Mammary epithelial cell (primary cell): ENCODE results near the gene STRN.

Experiments used
- EZH2 ChIP-seq: IDR thresholded peaks from 2 replicates; pipeline ENCODE4 v1.6.1; 2012; ENCODE audit warnings: low read length, inconsistent platforms, borderline replicate concordance
- TF ChIP-seq, protein P1 (sequence below), 2 donors: IDR thresholded peaks in 1 of 2; conservative IDR thresholded peaks in 1 of 2; 2 replicates each; pipeline ENCODE4 v1.5.1; 2011 to 2012; ENCODE audit warnings: inconsistent platforms in 2 of 2, low read length in 2 of 2, mild to moderate bottlenecking in 2 of 2, control low read depth in 1 of 2, low read depth in 1 of 2; ENCODE audit not compliant: insufficient read depth in 1 of 2; ENCODE audit errors: extremely low read depth in 1 of 2

DNA sequence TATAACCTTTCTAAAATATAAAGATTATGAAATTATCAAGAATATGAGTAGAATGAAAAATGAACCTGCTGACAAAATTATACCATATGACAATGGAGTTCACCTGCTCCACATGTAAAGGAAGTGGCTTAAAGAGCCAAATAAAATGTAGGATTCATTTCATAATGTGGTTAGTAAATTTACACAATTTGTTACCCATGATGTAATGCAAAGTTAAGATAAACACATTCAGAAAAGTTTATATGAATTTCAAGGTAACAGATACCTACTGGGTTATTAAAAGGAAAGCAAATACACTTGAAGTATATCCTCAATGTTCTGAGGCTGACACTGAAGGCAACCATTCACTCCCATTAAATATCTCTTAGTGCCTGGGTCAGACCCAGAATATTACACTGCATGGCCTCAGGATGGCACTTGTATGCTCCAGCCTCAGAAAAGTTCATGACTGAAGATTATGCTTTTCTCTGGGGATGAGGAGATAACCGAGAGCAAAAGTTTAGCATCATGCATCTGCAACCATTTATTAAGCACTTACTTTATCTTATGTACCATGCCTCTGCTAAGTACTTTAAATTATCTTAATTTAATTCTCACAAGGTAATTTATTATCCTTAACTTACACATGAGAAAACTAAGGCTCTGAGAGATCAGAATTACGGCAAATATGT lies 6.2 kb downstream of the STRN start:
- no peak for TF ChIP-seq EZH2
- TF ChIP-seq, protein P1, sequence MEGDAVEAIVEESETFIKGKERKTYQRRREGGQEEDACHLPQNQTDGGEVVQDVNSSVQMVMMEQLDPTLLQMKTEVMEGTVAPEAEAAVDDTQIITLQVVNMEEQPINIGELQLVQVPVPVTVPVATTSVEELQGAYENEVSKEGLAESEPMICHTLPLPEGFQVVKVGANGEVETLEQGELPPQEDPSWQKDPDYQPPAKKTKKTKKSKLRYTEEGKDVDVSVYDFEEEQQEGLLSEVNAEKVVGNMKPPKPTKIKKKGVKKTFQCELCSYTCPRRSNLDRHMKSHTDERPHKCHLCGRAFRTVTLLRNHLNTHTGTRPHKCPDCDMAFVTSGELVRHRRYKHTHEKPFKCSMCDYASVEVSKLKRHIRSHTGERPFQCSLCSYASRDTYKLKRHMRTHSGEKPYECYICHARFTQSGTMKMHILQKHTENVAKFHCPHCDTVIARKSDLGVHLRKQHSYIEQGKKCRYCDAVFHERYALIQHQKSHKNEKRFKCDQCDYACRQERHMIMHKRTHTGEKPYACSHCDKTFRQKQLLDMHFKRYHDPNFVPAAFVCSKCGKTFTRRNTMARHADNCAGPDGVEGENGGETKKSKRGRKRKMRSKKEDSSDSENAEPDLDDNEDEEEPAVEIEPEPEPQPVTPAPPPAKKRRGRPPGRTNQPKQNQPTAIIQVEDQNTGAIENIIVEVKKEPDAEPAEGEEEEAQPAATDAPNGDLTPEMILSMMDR (conservative IDR thresholded peaks at IDR 0.05 in 1 of 2, IDR thresholded peaks at IDR 0.05 in 1 of 2; ENCODE audit: extremely low read depth in 1 of 2, insufficient read depth in 1 of 2, low read depth in 1 of 2, low read length in 2 of 2) = no peak
